ENCODE measurements around the gene SERINC5. TPM values are rescaled to one million over a fixed set of nuclear protein-coding genes. Genes with fewer than 3 reads are reported as not detected.

SERINC5 gene
- total RNA-seq, 1 experiment from 2014 or later = 70.6 TPM

DNA sequence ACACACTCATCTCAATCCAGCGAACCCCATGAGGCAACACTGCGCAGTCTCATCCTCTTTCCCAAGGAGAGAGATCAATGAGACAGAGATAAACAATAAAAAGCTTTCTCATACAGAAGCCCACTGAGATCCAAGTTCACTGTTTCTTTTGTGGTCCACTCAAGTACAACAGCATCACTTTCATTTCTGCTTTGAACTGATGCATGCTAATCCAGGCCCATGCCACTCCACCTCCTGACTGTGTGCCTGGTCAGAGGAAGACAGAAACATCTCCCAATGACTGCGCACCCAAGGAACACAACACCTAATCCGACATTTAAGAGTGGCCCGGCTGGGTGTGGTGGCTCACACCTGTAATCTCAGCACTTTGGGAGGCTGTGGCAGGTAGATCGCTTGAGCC is 104.0 kb downstream of the SERINC5 start:
- no peaks in the 10 kb centered on the region for H3K9me3 ChIP-seq (ENCODE audit: control insufficient read depth, insufficient read depth, low read depth, low read length)
- intact Hi-C loops (cut with micrococcal nuclease; ENCODE audit: unreplicated experiment) (no loop called here), in situ Hi-C loops (cut with HindIII; ENCODE audit: low pct_unique_long_range_greater_than_20kb, low sequenced_read_pairs) (no loop called here)
- ChIA-PET POLR2A (no interaction called here), CTCF (no interaction called here)
- TF ChIP-seq, protein P1, sequence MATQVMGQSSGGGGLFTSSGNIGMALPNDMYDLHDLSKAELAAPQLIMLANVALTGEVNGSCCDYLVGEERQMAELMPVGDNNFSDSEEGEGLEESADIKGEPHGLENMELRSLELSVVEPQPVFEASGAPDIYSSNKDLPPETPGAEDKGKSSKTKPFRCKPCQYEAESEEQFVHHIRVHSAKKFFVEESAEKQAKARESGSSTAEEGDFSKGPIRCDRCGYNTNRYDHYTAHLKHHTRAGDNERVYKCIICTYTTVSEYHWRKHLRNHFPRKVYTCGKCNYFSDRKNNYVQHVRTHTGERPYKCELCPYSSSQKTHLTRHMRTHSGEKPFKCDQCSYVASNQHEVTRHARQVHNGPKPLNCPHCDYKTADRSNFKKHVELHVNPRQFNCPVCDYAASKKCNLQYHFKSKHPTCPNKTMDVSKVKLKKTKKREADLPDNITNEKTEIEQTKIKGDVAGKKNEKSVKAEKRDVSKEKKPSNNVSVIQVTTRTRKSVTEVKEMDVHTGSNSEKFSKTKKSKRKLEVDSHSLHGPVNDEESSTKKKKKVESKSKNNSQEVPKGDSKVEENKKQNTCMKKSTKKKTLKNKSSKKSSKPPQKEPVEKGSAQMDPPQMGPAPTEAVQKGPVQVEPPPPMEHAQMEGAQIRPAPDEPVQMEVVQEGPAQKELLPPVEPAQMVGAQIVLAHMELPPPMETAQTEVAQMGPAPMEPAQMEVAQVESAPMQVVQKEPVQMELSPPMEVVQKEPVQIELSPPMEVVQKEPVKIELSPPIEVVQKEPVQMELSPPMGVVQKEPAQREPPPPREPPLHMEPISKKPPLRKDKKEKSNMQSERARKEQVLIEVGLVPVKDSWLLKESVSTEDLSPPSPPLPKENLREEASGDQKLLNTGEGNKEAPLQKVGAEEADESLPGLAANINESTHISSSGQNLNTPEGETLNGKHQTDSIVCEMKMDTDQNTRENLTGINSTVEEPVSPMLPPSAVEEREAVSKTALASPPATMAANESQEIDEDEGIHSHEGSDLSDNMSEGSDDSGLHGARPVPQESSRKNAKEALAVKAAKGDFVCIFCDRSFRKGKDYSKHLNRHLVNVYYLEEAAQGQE (IDR thresholded peaks at IDR 0.05; ENCODE audit: insufficient read depth in 1 of 2, low read depth in 2 of 2, low read length in 1 of 2) = no peak
- TF ChIP-seq TCF7L2 (IDR thresholded peaks at IDR 0.05; ENCODE audit: low read depth, low read length) = no peak
- no peak for TF ChIP-seq POLR2AphosphoS5 (IDR thresholded peaks at IDR 0.05; ENCODE audit: low read depth, low read length)
- TF ChIP-seq, protein P2, sequence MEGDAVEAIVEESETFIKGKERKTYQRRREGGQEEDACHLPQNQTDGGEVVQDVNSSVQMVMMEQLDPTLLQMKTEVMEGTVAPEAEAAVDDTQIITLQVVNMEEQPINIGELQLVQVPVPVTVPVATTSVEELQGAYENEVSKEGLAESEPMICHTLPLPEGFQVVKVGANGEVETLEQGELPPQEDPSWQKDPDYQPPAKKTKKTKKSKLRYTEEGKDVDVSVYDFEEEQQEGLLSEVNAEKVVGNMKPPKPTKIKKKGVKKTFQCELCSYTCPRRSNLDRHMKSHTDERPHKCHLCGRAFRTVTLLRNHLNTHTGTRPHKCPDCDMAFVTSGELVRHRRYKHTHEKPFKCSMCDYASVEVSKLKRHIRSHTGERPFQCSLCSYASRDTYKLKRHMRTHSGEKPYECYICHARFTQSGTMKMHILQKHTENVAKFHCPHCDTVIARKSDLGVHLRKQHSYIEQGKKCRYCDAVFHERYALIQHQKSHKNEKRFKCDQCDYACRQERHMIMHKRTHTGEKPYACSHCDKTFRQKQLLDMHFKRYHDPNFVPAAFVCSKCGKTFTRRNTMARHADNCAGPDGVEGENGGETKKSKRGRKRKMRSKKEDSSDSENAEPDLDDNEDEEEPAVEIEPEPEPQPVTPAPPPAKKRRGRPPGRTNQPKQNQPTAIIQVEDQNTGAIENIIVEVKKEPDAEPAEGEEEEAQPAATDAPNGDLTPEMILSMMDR (IDR thresholded peaks at IDR 0.05) = no peak
- TF ChIP-seq SIN3A (IDR thresholded peaks at IDR 0.05; ENCODE audit: borderline replicate concordance, insufficient read depth, low read depth, low read length) = no peak
- no peak overlapping the region for H3K4me3 ChIP-seq (ENCODE audit: low read depth in 2 of 2, low read length in 2 of 2)
- no peaks in the 10 kb centered on the region for H3K4me1 ChIP-seq (ENCODE audit: control insufficient read depth, insufficient read depth, low read length)
- BruUV-seq (replicated peaks) = no TSS peak
- ATAC-seq (no peak), DNase-seq (ENCODE audit: low read depth, low spot score) (no peak)
- no peaks in the 10 kb centered on the region for H3K36me3 ChIP-seq (ENCODE audit: control insufficient read depth, insufficient read depth, low read length)
- H3K27ac ChIP-seq (ENCODE audit: low read length) = no peak overlapping the region
- H3K27me3 ChIP-seq (ENCODE audit: control insufficient read depth, insufficient read depth, low read length) = no peaks in the 10 kb centered on the region

DNA sequence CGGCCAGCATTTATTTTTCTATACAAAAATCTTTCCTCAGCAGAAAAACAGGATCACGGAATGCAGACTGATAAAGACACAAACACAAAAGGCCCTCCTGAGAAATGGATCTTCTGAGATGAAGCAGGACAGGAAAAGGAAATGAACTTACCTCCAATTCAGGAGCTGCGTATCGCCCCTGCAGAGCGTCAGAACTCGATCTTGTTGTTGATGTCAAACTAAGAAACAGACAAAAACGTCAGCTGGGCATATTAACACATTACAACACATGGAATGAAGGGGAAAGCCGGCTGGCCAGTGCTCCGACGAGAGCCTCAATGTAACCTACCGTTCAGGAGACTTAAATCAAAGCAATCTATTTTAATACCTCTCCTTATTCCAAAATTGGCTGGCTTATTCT is 105.1 kb downstream of the SERINC5 start:
- intact Hi-C loops (cut with micrococcal nuclease; ENCODE audit: unreplicated experiment) = no loop called here
- ChIA-PET POLR2A (no interaction called here), CTCF (no interaction called here)
- no peak overlapping the region for H3K4me3 ChIP-seq (ENCODE audit: low read depth in 2 of 2, low read length in 2 of 2)
- TF ChIP-seq SIN3A (IDR thresholded peaks at IDR 0.05; ENCODE audit: borderline replicate concordance, insufficient read depth, low read depth, low read length) = no peak
- TF ChIP-seq, protein P2 (IDR thresholded peaks at IDR 0.05) = no peak
- TF ChIP-seq TCF7L2 (IDR thresholded peaks at IDR 0.05; ENCODE audit: low read depth, low read length) = no peak
- TF ChIP-seq POLR2AphosphoS5 (IDR thresholded peaks at IDR 0.05; ENCODE audit: low read depth, low read length) = no peak
- TF ChIP-seq, protein P1 (IDR thresholded peaks at IDR 0.05; ENCODE audit: insufficient read depth in 1 of 2, low read depth in 2 of 2, low read length in 1 of 2) = no peak
- no peak overlapping the region for H3K27ac ChIP-seq (ENCODE audit: low read length)
- H3K27me3 ChIP-seq (ENCODE audit: control insufficient read depth, insufficient read depth, low read length) = no peaks in the 10 kb centered on the region
- no TSS peak for BruUV-seq (replicated peaks)
- H3K4me1 ChIP-seq (ENCODE audit: control insufficient read depth, insufficient read depth, low read length) = no peaks in the 10 kb centered on the region
- H3K36me3 ChIP-seq (ENCODE audit: control insufficient read depth, insufficient read depth, low read length) = no peaks in the 10 kb centered on the region
- DNase-seq (ENCODE audit: low read depth, low spot score) (no peak), ATAC-seq (no peak)
- in situ Hi-C loops (cut with HindIII; ENCODE audit: low pct_unique_long_range_greater_than_20kb, low sequenced_read_pairs) = no loop called here
- H3K9me3 ChIP-seq (ENCODE audit: control insufficient read depth, insufficient read depth, low read depth, low read length) = no peaks in the 10 kb centered on the region

Measured in Panc1 (cell line).